K562 (cell line): Measurements from ENCODE around the gene SERPINA1. TPM values are rescaled to one million over a fixed set of nuclear protein-coding genes. Genes with fewer than 3 reads are reported as not detected.

Experiments used
- ATAC-seq: fragments of 200-7000 bp; cut with Tn5 transposase; 3 replicates; pipeline ENCODE4 v1.9.1; 2020; ENCODE audit warnings: moderate library complexity
- BruUV-seq: library from RNA; stranded (reverse); fragments of 400-500 nt; replicated peaks from 2 replicates; lab custom pipeline; 2021; lab: Mats Ljungman, UMichigan
- CTCF ChIA-PET: fragments of 300-600 bp; formaldehyde crosslinking; extraction: SDS; loops from one replicate; lab custom pipeline; 2021; ENCODE audit warnings: low intra/inter-chr PET ratio; lab: Yijun Ruan, JAX
- POLR2A ChIA-PET: fragments of 300-600, 350-650 bp; sonication (Branson Sonifier 250); formaldehyde crosslinking; extraction: SDS; loops from one replicate; lab custom pipeline; 2021; ENCODE audit warnings: antibody characterized with exemption, inconsistent platforms; lab: Yijun Ruan, JAX
- DNase-seq, 4 experiments: peaks; one replicate each; pipeline versions ENCODE4 v3.0.0 to v3.0.0-alpha.2; 2011 to 2018; ENCODE audit warnings: low spot score in 3 of 4, mixed read lengths in 3 of 4; ENCODE audit errors: extremely low read depth in 1 of 4
- FAIRE-seq: peaks from 2 replicates; lab custom pipeline; 2011; peaks lifted over from hg19 to GRCh38; lab: Jason Lieb, UNC
- H2AFZ ChIP-seq: 2 replicates; pipeline ENCODE4 v1.6.0; 2011; ENCODE audit warnings: low read depth, low read length, control low read depth, inconsistent platforms
- H3K27ac ChIP-seq: fragments of 200-600 bp; 3 replicates; pipeline ENCODE4 v1.8.0; 2011; ENCODE audit warnings: low read depth, mild to moderate bottlenecking, control low read depth, inconsistent platforms, low read length, moderate library complexity, mixed read lengths; ENCODE audit errors: extremely low read depth
- H3K27me3 ChIP-seq, 2 experiments: fragments of 300-600 bp in 1 of 2; 2 replicates in 1 of 2; 3 replicates in 1 of 2; pipeline versions ENCODE4 v1.6.0 to v1.8.0; 2011; ENCODE audit warnings: inconsistent platforms in 2 of 2, low read length in 2 of 2, mild to moderate bottlenecking in 1 of 2, mixed read lengths in 1 of 2, moderate library complexity in 1 of 2; ENCODE audit not compliant: control insufficient read depth in 2 of 2, insufficient read depth in 2 of 2
- H3K36me3 ChIP-seq: fragments of 300-600 bp; 3 replicates; pipeline ENCODE4 v1.8.0; 2011; ENCODE audit warnings: mild to moderate bottlenecking, low read length, inconsistent platforms; ENCODE audit not compliant: control insufficient read depth, insufficient read depth
- H3K4me1 ChIP-seq, 2 experiments: fragments of 200-600 bp in 1 of 2; replicated peaks in 1 of 2; 2 replicates in 1 of 2; 3 replicates in 1 of 2; pipeline versions ENCODE4 v1.5.1 to v1.8.0; 2011; ENCODE audit warnings: inconsistent platforms in 2 of 2, low read length in 2 of 2, mild to moderate bottlenecking in 1 of 2, mixed read lengths in 1 of 2, moderate library complexity in 1 of 2; ENCODE audit not compliant: control insufficient read depth in 2 of 2, insufficient read depth in 2 of 2
- H3K4me2 ChIP-seq: 2 replicates; pipeline ENCODE4 v1.6.1; 2011; ENCODE audit warnings: low read length, control low read depth, inconsistent platforms, mixed read lengths; ENCODE audit not compliant: insufficient read depth
- H3K4me3 ChIP-seq: fragments of 200-600 bp; sonication (generic), shearing (Covaris generic); 2 replicates; pipeline ENCODE4 v1.5.1; 2016; ENCODE audit warnings: control low read depth, inconsistent platforms
- H3K79me2 ChIP-seq: fragments of 200-600 bp; 3 replicates; pipeline ENCODE4 v1.8.0; 2011; ENCODE audit warnings: low read length, inconsistent platforms; ENCODE audit not compliant: control insufficient read depth, insufficient read depth
- H3K9ac ChIP-seq, 2 experiments: 2 replicates each; pipeline versions ENCODE4 v1.6.0 to v1.6.1; 2011; ENCODE audit warnings: low read depth in 2 of 2, low read length in 2 of 2, control low read depth in 1 of 2, inconsistent platforms in 1 of 2, mild to moderate bottlenecking in 1 of 2, mixed read lengths in 1 of 2; ENCODE audit not compliant: insufficient read depth in 1 of 2
- H3K9me1 ChIP-seq: one replicate; pipeline ENCODE4 v1.6.0; 2011; ENCODE audit warnings: inconsistent platforms, mild to moderate bottlenecking, low read length, moderate library complexity; ENCODE audit not compliant: control insufficient read depth, insufficient read depth
- H3K9me3 ChIP-seq: replicated peaks from 2 replicates; pipeline ENCODE4 v1.5.1; 2011; ENCODE audit warnings: low read depth, low read length, inconsistent platforms; ENCODE audit not compliant: control insufficient read depth, insufficient read depth
- H4K20me1 ChIP-seq: replicated peaks from 2 replicates; pipeline ENCODE4 v1.6.1; 2011; ENCODE audit warnings: low read length, inconsistent platforms, mixed read lengths; ENCODE audit not compliant: control insufficient read depth, insufficient read depth
- CXXC5 ChIP-seq: fragments of 250-450 bp; sonication (Bioruptor Pico); IDR thresholded peaks from 2 replicates; pipeline ENCODE4 v1.8.0; 2022; ENCODE audit warnings: inconsistent platforms, mild to moderate bottlenecking, moderate library complexity
- HNRNPK ChIP-seq: fragments of 200-400 bp; formaldehyde crosslinking; IDR thresholded peaks from one replicate; pipeline ENCODE4 v1.6.1; 2018; ENCODE audit warnings: mild to moderate bottlenecking, low read depth, low read length; ENCODE audit not compliant: poor library complexity, severe bottlenecking
- NFIX ChIP-seq: fragments of 250-450 bp; sonication (Bioruptor Pico); IDR thresholded peaks from 2 replicates; pipeline ENCODE4 v1.4.0; 2020; ENCODE audit warnings: low read depth, mild to moderate bottlenecking, moderate library complexity
- POU5F1 ChIP-seq: fragments of 150-350 bp; IDR thresholded peaks from 2 replicates; pipeline ENCODE4 v1.6.1; 2014; ENCODE audit warnings: borderline replicate concordance, low read length, low read depth, mild to moderate bottlenecking; ENCODE audit not compliant: partially characterized antibody
- RFX1 ChIP-seq: fragments of 450-650 bp; IDR thresholded peaks from 2 replicates; pipeline ENCODE4 v1.6.1; 2016; ENCODE audit warnings: mild to moderate bottlenecking, moderate library complexity
- SIRT6 ChIP-seq: IDR thresholded peaks from one replicate; pipeline ENCODE4 v1.6.1; 2012; ENCODE audit warnings: low read depth, mild to moderate bottlenecking, control low read depth, inconsistent platforms, low read length, moderate library complexity
- SRSF7 ChIP-seq: fragments of 200-400 bp; formaldehyde crosslinking; optimal IDR thresholded peaks from 2 replicates; pipeline ENCODE3; 2017; ENCODE audit warnings: mild to moderate bottlenecking, low read depth, low read length
- STAT6 ChIP-seq: sonication (generic); formaldehyde crosslinking; IDR thresholded peaks from 2 replicates; pipeline ENCODE4 v1.8.1; 2023; ENCODE audit warnings: mild to moderate bottlenecking, missing genetic modification reagents
- ZNF584 ChIP-seq: fragments of 200-800 bp; sonication (Bioruptor generic); IDR thresholded peaks from 2 replicates; pipeline ENCODE4 v1.6.1; 2016; ENCODE audit warnings: low read depth, mild to moderate bottlenecking, missing genetic modification characterization, missing compliant biosample characterization
- WGBS: fragments of 100-300 bp; shearing (Covaris generic); methylation state at CpG from one replicate; pipeline ENCODE4 v1.1.6; 2016; ENCODE audit warnings: low coverage, mixed read lengths; ENCODE audit not compliant: insufficient coverage; ENCODE audit errors: missing lambda C conversion rate; 5-methylcytosine and 5-hydroxymethylcytosine counted together
- in situ Hi-C: fragments of 300-500 bp; cut with MboI; formaldehyde crosslinking; loops from 4 replicates; pipeline ENCODE4 v1.15.0; 2018; ENCODE audit warnings: inconsistent platforms, mixed read lengths
- intact Hi-C: fragments of 100-400 bp; cut with micrococcal nuclease; formaldehyde crosslinking; loops from 2 replicates; pipeline ENCODE4 v1.14.2; 2022
- polyA plus RNA-seq, 8 experiments: library from polyadenylated mRNA; depleted of rRNA in 4 of 8; stranded (reverse) in 5 of 8; unstranded in 3 of 8; fragments of >200 nt; fragmentation: Nextera tagmentation in 2 of 8; fragmentation: Illumina TruSeq in 1 of 8; extraction: Ambion mirVana in 2 of 8; extraction: Trizol in 1 of 8; gene quantifications; 2 replicates each; pipeline versions ENCODE4 v1.2.1 to v1.2.3, GENCODE V29; 2011 to 2014; ENCODE audit warnings: inconsistent platforms in 1 of 8, missing spikeins in 1 of 8
- total RNA-seq, 7 experiments: library from RNA; depleted of rRNA in 6 of 7; stranded (reverse); fragments of >200 nt in 6 of 7; fragmentation: Illumina TruSeq in 2 of 7; extraction: Trizol in 2 of 7; gene quantifications; 2 replicates each; pipeline versions ENCODE4 v1.2.1 to v1.2.3, GENCODE V29; 2011 to 2021; ENCODE audit warnings: low replicate concordance in 1 of 7

Gene SERPINA1
- total and polyA plus RNA-seq, 9 of the 15 experiments (the other 6 are each of a cell fraction or from before 2014, with no cell fraction given): 4.1 TPM; not detected in 8

DNA sequence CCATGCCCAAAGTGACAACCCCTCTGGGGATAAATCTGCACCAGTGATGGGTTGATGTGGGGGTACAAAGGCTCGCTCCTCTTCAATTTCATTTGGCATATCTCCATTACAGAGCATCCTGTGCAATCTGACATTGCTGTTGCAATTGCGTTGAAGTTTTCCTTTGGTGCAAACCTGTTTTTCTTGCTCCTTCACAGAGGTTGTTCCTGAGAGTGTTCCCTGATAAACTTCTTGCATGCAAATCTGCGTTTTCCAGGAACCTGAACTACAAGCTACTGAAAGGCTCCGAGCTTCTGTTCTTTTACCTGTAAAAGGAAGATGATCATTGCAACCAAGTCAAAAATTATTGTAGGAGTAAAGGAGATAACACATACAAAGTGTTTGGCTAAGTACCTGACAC is 38.1 kb upstream of the SERPINA1 start:
- Histone ChIP-seq H3K79me2 (no peaks in the 10 kb centered on the region), H3K9me1 (no peaks in the 10 kb centered on the region), H2AFZ (no peak overlapping the region), H3K9me3 (no peaks in the 10 kb centered on the region), H3K9ac (no peak overlapping the region), H3K27ac (no peak overlapping the region), H3K4me2 (no peak overlapping the region), H3K36me3 (no peaks in the 10 kb centered on the region)
- BruUV-seq: no TSS peak
- intact Hi-C loops: no loop called here
- FAIRE-seq (no peak), ATAC-seq (no peak)
- CTCF ChIA-PET: no interaction called here
- TF ChIP-seq POU5F1 (no peak), HNRNPK (no peak), SRSF7 (no peak), ZNF584 (no peak), RFX1 (no peak), SIRT6 (no peak), STAT6 (CRISPR knock-in tag) (no peak), NFIX (CRISPR knock-in tag) (no peak), CXXC5 (CRISPR knock-in tag) (no peak)
- TF ChIP-seq, all 486 proteins: peak for 0
- 0% methylated on average over 4 of the region's 4 CpGs for WGBS
- in situ Hi-C loops: no loop called here
- H3K4me3 ChIP-seq: no peak overlapping the region
- H3K27me3 ChIP-seq: no peaks in the 10 kb centered on the region
- DNase-seq: no peak
- H3K4me1 ChIP-seq: no peaks in the 10 kb centered on the region
- no peaks in the 10 kb centered on the region for H4K20me1 ChIP-seq
- POLR2A ChIA-PET: no interaction called here
